Testis (tissue), 3 donors: ENCODE results near the gene NELL2. TPM values are rescaled to one million over a fixed set of nuclear protein-coding genes. Genes with fewer than 3 reads are reported as not detected.

Experiments
- DNase-seq: peaks from one replicate; pipeline ENCODE4 v3.0.0-alpha.2; 2019
- H3K27ac ChIP-seq, 2 donors: fragments of 200-600 bp; sonication (generic); one replicate each; pipeline ENCODE4 v1.5.1; 2019
- H3K27me3 ChIP-seq: fragments of 200-600 bp; sonication (generic); one replicate; pipeline ENCODE4 v1.5.1; 2019
- H3K36me3 ChIP-seq: fragments of 200-600 bp; sonication (generic); one replicate; pipeline ENCODE4 v1.5.1; 2017; ENCODE audit warnings: low read depth; ENCODE audit errors: missing control alignments
- H3K4me1 ChIP-seq: fragments of 200-600 bp; sonication (generic); one replicate; pipeline ENCODE4 v1.5.1; 2019
- H3K4me3 ChIP-seq, 2 donors: fragments of 200-600 bp; sonication (generic); one replicate each; pipeline ENCODE4 v1.5.1; 2017 to 2019
- H3K9me3 ChIP-seq: fragments of 200-600 bp; sonication (generic); one replicate; pipeline ENCODE4 v1.5.1; 2017
- POLR2A ChIP-seq: fragments of 450-650 bp; IDR thresholded peaks from one replicate; pipeline ENCODE4 v1.6.1; 2017; ENCODE audit warnings: antibody characterized with exemption, mild to moderate bottlenecking, moderate library complexity
- WGBS, 2 donors: methylation state at CpG; one replicate each; pipeline ENCODE4 v1.1.5; 2018; 5-methylcytosine and 5-hydroxymethylcytosine counted together
- intact Hi-C: fragments of 100-400 bp; cut with DNase I; formaldehyde crosslinking; loops from one replicate; pipeline ENCODE4 v1.15.1; 2023; ENCODE audit warnings: low total_unique reads
- polyA plus RNA-seq: library from polyadenylated mRNA; stranded (reverse); fragments of 350-450 nt; fragmentation: Illumina TruSeq; extraction: RNeasy Lipid Tissue Mini Kit (QIAGEN cat#74804); gene quantifications from one replicate; pipeline ENCODE4 v1.2.3, GENCODE V29; 2014; ENCODE audit warnings: low read depth, low replicate concordance; ENCODE audit not compliant: insufficient read depth
- small RNA-seq, 2 donors: library from RNA; depleted of rRNA; stranded (forward); fragments of <200 nt; gene quantifications; one replicate each; pipeline ENCODE3, GENCODE V24; 2016
- total RNA-seq, 2 donors: library from RNA; depleted of rRNA; stranded (reverse); fragments of >200 nt; gene quantifications; one replicate each; pipeline ENCODE4 v1.2.3, GENCODE V29; 2016
- TF ChIP-seq, protein P1 (sequence below), 3 experiments: fragments of 450-650 bp in 2 of 3; fragments of 200-600 bp in 1 of 3; sonication (generic) in 1 of 3; IDR thresholded peaks; one replicate each; pipeline ENCODE4 v1.5.1; 2016 to 2019; ENCODE audit warnings: antibody characterized with exemption in 3 of 3, mild to moderate bottlenecking in 2 of 3, moderate library complexity in 1 of 3

Gene NELL2
- total and polyA plus RNA-seq, 3 donors from 2014 or later: 4.2 to 10.6 (median 9.0) TPM

DNA sequence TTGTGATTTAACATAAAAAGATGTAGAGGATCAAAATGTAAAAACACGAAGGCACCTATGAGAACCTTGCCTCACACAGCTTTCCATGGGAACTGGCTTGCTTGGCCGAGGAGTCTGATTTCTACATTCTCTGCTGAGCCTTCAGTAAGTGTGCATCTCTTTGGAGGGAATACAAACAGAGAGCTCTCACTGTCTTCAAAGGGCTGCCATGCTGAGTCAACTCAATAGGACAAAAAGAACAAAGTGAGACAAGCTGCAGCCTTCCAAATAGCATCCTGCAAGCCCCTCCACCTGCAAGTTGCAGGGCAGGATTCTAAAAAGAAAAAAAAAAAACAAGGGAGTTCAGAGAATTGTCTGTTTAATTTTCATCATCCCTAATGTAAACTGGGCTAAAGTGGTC lies 411.9 kb downstream of the NELL2 start:
- TF ChIP-seq, protein P1, sequence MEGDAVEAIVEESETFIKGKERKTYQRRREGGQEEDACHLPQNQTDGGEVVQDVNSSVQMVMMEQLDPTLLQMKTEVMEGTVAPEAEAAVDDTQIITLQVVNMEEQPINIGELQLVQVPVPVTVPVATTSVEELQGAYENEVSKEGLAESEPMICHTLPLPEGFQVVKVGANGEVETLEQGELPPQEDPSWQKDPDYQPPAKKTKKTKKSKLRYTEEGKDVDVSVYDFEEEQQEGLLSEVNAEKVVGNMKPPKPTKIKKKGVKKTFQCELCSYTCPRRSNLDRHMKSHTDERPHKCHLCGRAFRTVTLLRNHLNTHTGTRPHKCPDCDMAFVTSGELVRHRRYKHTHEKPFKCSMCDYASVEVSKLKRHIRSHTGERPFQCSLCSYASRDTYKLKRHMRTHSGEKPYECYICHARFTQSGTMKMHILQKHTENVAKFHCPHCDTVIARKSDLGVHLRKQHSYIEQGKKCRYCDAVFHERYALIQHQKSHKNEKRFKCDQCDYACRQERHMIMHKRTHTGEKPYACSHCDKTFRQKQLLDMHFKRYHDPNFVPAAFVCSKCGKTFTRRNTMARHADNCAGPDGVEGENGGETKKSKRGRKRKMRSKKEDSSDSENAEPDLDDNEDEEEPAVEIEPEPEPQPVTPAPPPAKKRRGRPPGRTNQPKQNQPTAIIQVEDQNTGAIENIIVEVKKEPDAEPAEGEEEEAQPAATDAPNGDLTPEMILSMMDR (IDR thresholded peaks at IDR 0.05): no peak
- TF ChIP-seq POLR2A: no peak
- H3K4me3 ChIP-seq: no peak overlapping the region
- H3K9me3 ChIP-seq: no peaks in the 10 kb centered on the region
- intact Hi-C loops: no loop called here
- no peaks in the 10 kb centered on the region for H3K36me3 ChIP-seq
- no peak overlapping the region for H3K27ac ChIP-seq
- no peaks in the 10 kb centered on the region for H3K27me3 ChIP-seq
- 65 to 84% methylated on average over 2 of the region's 2 CpGs for WGBS, 2 donors
- DNase-seq: no peak
- no peaks in the 10 kb centered on the region for H3K4me1 ChIP-seq

DNA sequence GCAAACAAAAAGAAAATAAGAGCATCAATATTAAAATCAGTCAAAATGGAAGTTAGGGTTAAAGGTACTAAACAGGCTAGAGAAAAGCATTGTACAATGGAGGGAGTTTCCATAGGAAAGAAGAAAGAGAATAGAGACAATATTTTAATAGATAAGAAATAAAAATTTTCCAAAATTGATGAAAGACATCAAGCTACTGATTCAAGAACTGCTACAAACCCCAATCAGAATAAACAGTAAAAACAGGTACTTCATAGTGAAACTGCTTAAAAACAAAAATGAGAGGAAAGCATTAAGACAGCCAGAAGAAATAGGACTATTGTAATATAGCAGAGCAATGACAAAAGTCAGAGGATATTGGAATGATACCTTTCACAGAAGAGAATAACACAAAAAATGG lies 413.4 kb downstream of the NELL2 start:
- no peak overlapping the region for H3K27ac ChIP-seq
- H3K9me3 ChIP-seq: no peaks in the 10 kb centered on the region
- H3K4me1 ChIP-seq: no peaks in the 10 kb centered on the region
- no peak overlapping the region for H3K4me3 ChIP-seq
- no peaks in the 10 kb centered on the region for H3K27me3 ChIP-seq
- H3K36me3 ChIP-seq: no peaks in the 10 kb centered on the region
- intact Hi-C loops: no loop called here
- no peak for TF ChIP-seq POLR2A
- TF ChIP-seq, protein P1 (IDR thresholded peaks at IDR 0.05): no peak
- DNase-seq: no peak

DNA sequence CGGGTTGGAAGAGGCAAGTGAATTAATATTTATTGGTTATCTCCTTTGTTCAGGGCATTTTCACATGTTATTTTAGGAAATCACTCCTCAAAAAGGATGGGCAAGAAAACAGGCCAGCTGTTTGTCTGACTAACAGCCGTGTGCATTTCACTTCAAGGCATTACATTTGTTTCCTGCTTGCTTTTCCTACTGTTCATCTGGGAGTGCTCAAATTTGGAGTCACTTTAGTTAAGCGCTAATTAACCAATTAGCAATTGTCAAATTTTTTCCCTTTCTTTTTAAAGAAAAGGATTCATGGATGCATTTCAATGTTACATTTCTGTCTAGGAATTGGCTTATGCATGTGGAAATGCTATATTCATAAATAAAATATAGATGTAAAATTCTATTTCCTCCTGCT lies 415.9 kb downstream of the NELL2 start:
- Histone ChIP-seq H3K36me3 (no peaks in the 10 kb centered on the region), H3K9me3 (no peaks in the 10 kb centered on the region), H3K4me1 (no peaks in the 10 kb centered on the region), H3K27ac (no peak overlapping the region), H3K27me3 (no peaks in the 10 kb centered on the region), H3K4me3 (no peak overlapping the region)
- DNase-seq: no peak
- no peak for TF ChIP-seq POLR2A
- TF ChIP-seq, protein P1 (IDR thresholded peaks at IDR 0.05): no peak
- intact Hi-C loops: no loop called here
- 80 to 86% methylated on average over 3 of the region's 3 CpGs for WGBS, 2 donors

DNA sequence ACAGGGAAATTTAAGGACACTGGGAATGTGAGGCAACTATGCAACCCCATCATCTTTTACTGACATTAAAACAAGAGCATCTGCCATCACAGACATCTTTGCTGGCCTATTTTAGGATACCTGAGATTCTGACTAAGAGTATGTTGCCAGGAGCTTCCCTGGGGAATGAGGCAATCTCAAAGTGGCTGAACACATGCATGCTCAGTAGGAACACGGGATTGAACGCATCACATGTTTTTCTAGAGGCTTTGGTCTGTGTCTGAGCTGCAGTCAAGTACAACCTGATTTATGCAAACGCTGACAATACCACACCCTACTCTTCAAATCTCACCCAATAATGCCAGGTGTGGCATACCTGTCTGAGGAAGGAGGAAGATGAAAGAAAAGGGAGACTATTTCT lies 416.5 kb downstream of the NELL2 start:
- Histone ChIP-seq H3K4me3 (no peak overlapping the region), H3K27ac (no peak overlapping the region), H3K4me1 (no peaks in the 10 kb centered on the region), H3K27me3 (no peaks in the 10 kb centered on the region), H3K36me3 (no peaks in the 10 kb centered on the region), H3K9me3 (no peaks in the 10 kb centered on the region)
- DNase-seq: no peak
- WGBS, 2 donors: 76 to 80% methylated on average over 3 of the region's 3 CpGs
- intact Hi-C loops: no loop called here
- TF ChIP-seq POLR2A: no peak
- TF ChIP-seq, protein P1 (IDR thresholded peaks at IDR 0.05): no peak

Small RNA genes lying within 50 kb of the gene (small RNA-seq; reads per million reads assigned to genes)
- 0 reads per million in 2 donors for gene RF00019

Other genes starting within 250 kb of the NELL2 start
- 1 to 10 TPM; 2.5 to 2.8 TPM for gene DBX2, start 174.8 kb upstream of the NELL2 start, total RNA-seq
- gene DBX2, start 174.8 kb upstream of the NELL2 start, polyA plus RNA-seq: 1.1 TPM